NCI-H510A (cell line): ENCODE results near the gene KRTAP5-6.

Source experiments
- DNase-seq: peaks from one replicate; lab custom pipeline; 2025; lab: John Stamatoyannopoulos, UW

The KRTAP5-6 gene

GRCh38 chr11:1733716-1734640 is 37.0 kb downstream of the KRTAP5-6 start:
- no peak for DNase-seq

GRCh38 chr11:1734641-1735081 is 37.7 kb downstream of the KRTAP5-6 start:
- no peak for DNase-seq

GRCh38 chr11:1735271-1735670 is 38.3 kb downstream of the KRTAP5-6 start:
- DNase-seq = no peak

- DNase-seq = no peak
Observed at GRCh38 chr11:1736447-1736992, 39.5 kb downstream of the KRTAP5-6 start.

GRCh38 chr11:1737080-1737757 is 40.2 kb downstream of the KRTAP5-6 start:
- no peak for DNase-seq

- no peak for DNase-seq
Observed at GRCh38 chr11:1738380-1738779, 41.4 kb downstream of the KRTAP5-6 start.

GRCh38 chr11:1739576-1739975 is 42.6 kb downstream of the KRTAP5-6 start:
- DNase-seq = no peak

GRCh38 chr11:1740786-1741530 is 44.0 kb downstream of the KRTAP5-6 start:
- DNase-seq = no peak

- no peak for DNase-seq
Observed at GRCh38 chr11:1741741-1742140, 44.7 kb downstream of the KRTAP5-6 start.

- DNase-seq = no peak
Observed at GRCh38 chr11:1742371-1742770, 45.4 kb downstream of the KRTAP5-6 start.

GRCh38 chr11:1742869-1743584 is 46.0 kb downstream of the KRTAP5-6 start:
- DNase-seq = no peak

GRCh38 chr11:1743585-1744136 is 46.7 kb downstream of the KRTAP5-6 start:
- no peak for DNase-seq

GRCh38 chr11:1744137-1744886 is 47.3 kb downstream of the KRTAP5-6 start:
- no peak for DNase-seq

- no peak for DNase-seq
Observed at GRCh38 chr11:1744891-1745700, 48.1 kb downstream of the KRTAP5-6 start.

GRCh38 chr11:1745701-1746320 is 48.8 kb downstream of the KRTAP5-6 start:
- DNase-seq = no peak

- DNase-seq = no peak
Observed at GRCh38 chr11:1746511-1746931, 49.5 kb downstream of the KRTAP5-6 start.

GRCh38 chr11:1746956-1747752 is 50.2 kb downstream of the KRTAP5-6 start:
- DNase-seq = no peak
